Activated CD4-positive, alpha-beta T cell treated with anti-CD3 and anti-CD28 coated beads, Interleukin-2, amount 50 U/mL, for 24 hours (primary cell): ENCODE results near the gene PDK3.

ENCODE experiments used
- DNase-seq, 2 donors: peaks; one replicate each; pipeline ENCODE4 v3.0.0-alpha.2; 2020; ENCODE audit warnings: low read depth in 1 of 2, low spot score in 1 of 2

PDK3 gene

DNA sequence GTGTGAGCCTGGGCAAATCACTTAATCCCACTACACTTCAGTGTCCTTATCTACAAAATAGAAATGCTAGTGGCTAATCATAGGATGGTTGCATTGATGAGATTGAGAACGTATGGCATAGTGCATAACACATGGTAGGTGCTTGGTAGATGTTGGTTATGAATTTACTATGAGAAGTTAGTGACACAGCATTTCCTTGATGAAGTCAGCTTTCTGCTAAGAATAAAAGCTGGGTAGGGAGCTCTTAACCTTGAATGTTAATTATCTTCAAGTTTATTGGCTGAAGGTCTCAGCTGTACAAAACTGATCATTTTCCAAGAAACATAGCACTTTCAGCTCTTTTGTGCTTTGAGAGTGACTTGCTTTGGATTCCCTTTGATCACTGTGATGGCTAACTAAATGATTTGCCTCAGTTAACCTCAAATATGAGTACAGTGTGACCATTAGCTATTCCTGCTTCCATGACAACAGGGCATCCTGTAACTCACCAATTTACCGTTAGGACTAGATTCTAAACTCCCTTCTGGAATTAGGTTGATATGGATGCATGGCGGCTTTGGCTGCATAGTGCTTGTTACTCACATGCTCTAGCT is 17.8 kb downstream of the PDK3 start:
- DNase-seq, result no peak

DNA sequence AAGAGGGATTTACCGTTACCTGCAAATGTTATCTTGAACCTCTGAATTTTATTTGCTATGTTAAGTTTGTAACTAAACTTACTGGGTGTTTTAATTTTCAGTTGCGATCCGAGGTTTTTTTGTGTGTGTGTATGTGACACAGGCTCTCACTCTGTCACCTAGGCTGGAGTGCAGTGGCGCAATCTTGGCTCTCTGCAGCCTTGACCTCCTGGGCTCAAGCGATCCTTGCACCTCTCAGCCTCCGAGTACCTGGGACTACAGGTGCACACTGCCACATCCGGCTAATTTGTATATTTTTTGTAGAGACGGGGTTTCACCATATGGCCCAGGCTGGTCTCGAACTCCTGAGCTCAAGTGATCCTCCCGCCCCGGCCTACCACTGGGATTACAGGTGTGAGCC is 18.5 kb downstream of the PDK3 start:
- no peak for DNase-seq

GRCh38 chrX:24485323-24485722 is 20.2 kb downstream of the PDK3 start:
- DNase-seq, result no peak

DNA sequence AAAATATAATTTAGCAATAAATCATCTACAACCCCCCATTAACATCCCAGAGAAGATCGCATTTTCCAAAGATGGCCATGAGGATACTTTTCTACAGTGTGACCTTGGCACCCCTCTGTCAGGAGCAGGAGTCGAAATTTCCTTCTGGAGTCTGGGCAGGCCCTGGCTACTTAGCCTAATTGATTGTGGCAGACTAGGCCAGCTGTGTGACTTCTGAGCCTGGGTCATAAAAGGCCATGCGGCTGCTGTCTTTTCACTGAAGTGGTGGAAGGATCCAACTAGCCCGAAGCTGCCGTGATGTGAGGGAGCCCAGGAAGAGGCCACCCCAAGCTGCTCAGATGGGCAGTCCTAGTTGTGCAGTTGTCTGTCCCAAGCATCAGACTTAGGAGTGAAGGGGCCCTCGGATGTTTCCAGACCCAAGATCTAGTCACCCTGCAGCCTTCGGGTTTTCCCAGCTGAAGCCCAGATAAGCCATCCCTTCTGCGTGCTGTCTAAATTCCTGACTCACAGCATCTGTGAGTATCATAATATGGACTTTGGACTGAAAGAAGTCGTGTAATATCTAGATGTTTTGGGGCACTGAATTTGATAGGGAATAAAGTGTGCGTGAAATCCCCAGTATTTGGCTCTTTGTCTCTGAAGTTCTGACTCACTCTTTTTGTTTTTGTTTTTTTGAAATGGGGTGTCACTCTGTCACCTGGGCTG is 21.0 kb downstream of the PDK3 start:
- no peak for DNase-seq

DNA sequence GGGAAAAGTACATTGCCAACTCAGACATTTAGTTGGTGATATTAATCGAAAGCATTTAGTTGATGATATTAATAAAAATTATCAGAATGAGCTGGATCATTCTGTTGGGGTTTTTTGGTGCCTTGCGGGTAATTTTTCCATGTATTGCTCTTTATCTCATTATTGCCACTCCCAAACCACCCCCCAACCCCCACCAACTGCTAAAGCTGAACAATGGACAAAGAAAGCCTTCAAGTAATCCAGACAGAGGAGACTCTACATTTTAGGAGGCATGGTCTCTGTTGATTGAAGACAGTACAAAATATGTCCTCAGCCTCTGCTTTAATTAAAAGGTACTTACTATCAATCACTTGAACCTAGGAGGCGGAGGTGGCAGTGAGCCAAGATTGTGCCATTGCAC is 22.5 kb downstream of the PDK3 start:
- no peak for DNase-seq

GRCh38 chrX:24491741-24492140 is 26.7 kb downstream of the PDK3 start:
- no peak for DNase-seq

DNA sequence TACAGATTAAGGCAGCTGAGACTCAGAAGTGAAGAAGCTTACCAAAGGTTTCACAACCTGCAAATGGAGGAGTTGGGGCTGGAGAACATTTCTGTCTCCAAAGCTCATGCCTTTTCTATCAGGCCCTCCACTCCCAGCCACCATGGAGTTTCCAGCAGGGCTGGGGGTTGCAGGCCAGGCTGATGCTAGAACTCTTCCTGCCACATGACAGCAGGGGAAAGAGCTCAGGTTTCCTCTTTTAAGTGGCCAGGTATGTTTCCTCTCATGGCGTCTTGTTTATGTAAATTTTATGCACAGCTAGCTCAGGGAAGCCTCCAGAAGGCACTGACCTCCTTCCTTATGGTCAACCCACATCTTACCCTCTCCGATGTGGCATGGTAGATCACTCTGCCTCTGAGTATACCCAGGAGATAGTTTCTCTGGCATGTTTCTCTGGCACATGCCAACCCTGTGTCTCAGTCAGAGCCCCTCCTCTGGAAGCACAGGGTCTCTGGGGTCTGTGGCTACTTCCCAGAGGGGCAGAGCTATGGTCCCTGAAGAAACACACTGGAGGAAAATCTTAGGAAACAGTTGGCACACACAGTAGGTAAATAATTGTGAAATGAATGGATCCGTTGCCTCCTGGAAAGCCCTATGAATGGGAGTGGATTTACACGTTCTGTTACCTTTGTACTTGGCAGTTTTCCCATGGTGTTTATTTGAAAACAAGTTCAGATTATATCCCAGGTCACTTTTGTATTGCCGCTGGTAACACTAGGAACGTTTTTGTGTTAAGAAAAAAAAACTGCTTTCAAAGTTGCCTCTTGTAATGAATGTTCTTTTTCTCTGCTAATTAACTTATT is 28.9 kb downstream of the PDK3 start:
- DNase-seq, result no peak

DNA sequence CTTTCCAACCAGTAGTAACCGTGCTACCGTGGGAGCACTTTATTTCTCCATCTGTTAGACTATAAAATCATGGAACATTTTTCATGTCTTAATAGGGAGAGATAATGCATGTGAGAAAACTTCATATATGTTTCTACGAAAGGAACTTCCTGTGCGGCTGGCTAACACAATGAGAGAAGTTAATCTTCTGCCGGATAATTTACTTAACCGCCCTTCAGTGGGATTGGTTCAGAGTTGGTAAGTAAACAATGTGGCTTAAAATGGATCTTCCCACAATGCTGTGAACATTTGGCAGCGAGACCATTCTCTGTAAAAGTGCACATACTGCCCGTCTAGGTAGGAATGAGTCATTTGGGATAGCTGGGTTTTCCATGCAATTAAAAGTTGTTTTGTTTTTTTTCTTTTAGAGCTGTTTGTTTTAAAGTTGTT is 29.6 kb downstream of the PDK3 start:
- no peak for DNase-seq

DNA sequence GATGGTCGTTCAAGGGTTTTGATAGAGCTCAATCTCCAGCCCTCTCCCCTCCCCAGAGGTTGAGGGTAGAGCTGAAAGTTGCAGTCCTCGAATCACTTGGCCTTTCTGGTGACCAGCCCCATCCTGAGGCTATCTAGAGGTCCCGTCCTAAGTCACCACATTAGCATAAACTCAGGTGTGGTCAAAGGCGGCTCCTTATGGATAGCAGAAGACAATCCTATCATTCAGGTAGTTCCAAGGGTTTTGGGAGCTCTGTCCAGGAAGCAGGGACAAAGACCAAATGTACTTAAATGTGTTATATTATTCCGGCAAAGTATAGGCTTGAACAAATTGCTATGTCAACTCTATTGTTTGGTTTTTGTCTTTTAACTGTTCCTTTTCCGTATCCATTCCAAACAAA is 30.6 kb downstream of the PDK3 start:
- DNase-seq, result no peak

GRCh38 chrX:24498181-24498580 is 33.1 kb downstream of the PDK3 start:
- DNase-seq, result no peak

- no peak for DNase-seq
Observed at GRCh38 chrX:24498975-24499374, 33.9 kb downstream of the PDK3 start.

DNA sequence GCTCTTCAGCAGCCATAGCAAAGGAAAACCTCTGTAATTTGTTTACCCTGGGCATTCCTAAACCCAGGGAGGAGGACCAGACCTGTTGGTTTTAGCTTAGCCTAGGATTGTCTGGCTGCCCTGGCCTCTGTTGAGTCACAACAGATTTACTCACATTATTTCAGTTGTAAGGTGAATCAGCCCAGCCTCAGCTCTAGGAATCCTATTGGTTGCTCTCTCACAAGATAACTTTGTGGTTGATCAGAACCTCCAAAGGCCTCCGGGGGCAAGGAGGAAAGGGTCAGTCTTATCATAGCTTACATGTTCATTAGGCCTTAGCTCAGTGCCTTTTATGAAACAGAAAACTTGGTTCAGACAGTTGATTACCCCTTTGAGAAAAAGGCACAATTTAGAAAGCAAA is 41.0 kb downstream of the PDK3 start:
- DNase-seq, result no peak

DNA sequence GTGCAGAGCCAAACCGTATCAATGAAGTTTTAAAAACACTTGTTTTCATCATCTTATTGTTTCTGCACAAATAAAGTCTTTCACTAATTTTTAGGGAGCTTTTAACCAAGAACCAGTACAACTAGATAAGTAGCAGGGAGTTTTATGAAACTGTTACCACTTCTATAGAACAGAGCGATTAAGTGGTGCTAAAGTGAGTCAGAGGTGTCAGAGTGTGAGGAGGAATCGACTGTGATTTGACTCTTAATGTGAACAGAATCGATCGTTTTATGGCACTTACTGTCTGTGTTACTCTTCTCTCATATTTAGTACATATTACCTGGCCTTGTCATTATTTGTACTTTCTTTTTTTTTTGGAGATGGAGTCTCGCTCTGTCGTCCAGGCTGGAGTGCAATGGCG is 43.3 kb downstream of the PDK3 start:
- no peak for DNase-seq

GRCh38 chrX:24513416-24513815 is 48.3 kb downstream of the PDK3 start:
- no peak for DNase-seq

DNA sequence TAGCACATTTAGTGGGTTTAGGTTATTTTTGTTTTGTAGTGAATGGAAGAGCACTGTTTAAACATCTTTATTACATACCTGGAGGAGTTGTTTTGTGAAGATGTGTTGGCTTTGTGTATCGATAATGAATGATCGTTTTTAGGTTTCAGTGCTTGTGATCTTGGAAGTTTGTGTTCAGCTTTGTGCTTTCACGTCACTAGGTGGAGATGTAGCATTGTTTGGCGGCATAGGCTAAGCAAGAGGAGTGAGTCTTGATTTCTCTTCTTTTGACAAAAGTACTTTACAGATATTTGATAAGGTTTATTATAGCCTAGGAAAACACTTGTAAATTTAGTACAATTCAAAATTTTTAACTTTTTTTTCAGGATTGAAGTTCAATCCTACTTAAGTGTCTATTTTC is 50.4 kb downstream of the PDK3 start:
- DNase-seq, result no peak

- no peak for DNase-seq
Observed at GRCh38 chrX:24520472-24520871, 55.4 kb downstream of the PDK3 start.

DNA sequence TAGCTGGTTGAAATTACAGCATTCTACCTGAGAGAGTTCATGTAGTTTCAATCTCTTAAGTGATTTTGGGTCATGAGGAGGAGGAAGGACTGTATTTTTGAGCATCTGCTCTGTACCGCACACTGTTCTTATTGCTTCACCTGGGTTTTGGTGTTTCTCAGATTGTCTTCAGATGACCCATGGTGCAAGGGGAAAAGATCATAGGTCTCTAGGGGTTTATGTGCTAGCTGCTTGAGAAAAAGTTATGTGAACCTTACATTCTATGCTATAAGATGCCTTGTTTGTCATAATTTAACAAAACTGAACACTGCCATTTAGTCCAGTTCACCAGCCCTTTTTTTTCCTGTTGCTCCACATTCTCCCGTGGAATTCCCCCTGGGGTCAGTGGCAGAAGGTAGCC is 60.4 kb downstream of the PDK3 start:
- DNase-seq, result no peak

DNA sequence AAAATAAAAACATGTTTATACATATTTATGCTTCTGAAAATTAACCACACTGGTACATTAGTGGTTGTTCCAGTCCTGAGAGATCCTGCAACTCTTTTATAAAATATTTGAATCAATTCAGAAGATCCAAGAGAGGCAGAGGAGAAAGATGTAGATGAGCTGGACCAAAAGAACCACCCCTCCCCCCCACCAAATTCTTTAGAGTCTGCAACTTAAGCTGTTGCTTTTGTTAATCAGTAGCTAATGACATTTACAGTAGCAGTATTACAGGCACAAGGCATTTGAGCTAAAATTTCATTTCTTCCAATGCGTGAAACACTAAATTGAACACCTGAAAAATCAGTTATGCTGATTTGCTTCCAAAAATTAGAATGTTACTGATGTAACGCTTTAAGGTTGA is 61.5 kb downstream of the PDK3 start:
- no peak for DNase-seq

- no peak for DNase-seq
Observed at GRCh38 chrX:24528605-24529004, 63.5 kb downstream of the PDK3 start.

DNA sequence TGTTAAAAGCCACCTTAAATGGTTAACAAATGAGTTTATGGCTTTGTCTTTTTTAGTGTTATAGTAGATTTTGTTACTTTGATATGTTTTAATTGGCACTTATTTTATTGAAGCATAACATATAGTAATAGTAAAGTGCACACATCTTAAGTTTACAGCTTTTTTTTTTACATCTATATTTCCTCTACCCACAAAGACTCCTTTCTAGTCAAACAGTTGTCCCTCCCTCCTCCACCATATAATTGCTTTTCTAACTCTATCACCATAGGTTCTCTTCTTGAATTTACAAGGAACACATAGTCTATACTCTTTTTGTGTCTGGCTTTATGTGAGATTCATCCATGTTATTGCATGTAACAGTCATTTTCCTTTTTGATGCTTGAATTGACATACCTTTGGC is 71.5 kb downstream of the PDK3 start:
- no peak for DNase-seq

GRCh38 chrX:24542756-24543155 is 77.7 kb downstream of the PDK3 start:
- no peak for DNase-seq

GRCh38 chrX:24547961-24548360 is 82.9 kb downstream of the PDK3 start:
- no peak for DNase-seq
